ENCODE results near the gene LAMA5.

LAMA5 gene

GRCh38 chr20:62272200-62272599 is 94.9 kb downstream of the LAMA5 start:
- Histone ChIP-seq H4K20me1 (peaks cover 59% of the 10 kb centered on the region), H3K27ac (no peak overlapping the region)

DNA sequence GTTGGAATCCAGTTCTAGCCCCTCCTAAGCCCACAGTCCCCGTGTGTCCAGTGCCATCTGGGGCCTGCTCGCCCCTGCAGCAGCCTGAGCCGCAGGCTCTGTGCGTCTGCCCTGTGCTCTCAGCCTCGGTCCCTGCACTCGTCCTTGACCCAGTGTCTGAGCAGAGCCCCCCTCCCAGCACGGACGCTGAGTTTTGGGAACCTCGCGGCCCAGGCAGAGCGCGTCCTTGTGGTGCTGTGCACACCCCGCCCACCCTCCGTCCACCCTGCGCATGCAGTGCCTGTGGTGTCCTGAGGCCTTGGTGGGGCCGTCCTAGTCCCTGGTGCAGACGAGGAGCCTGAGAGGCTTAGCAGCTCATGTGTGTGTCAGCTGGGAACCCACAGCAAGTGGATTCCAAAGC is 97.2 kb downstream of the LAMA5 start:
- Histone ChIP-seq H4K20me1 (peaks cover 36% of the 10 kb centered on the region), H3K9me3 (peaks cover 17% of the 10 kb centered on the region), H3K9ac (no peak overlapping the region)

More at GRCh38 chr20:62272200-62272599, 94.9 kb downstream of the LAMA5 start:
- peaks cover 65% of the 10 kb centered on the region for H3K36me3 ChIP-seq
- H3K27me3 ChIP-seq: no peaks in the 10 kb centered on the region
- TF ChIP-seq Cebpa-rat (IDR thresholded peaks at IDR 0.05): no peak
- no peak overlapping the region for H3K9ac ChIP-seq
- H3K4me2 ChIP-seq: no peak overlapping the region
- H3K4me3 ChIP-seq: no peak overlapping the region
- peaks cover 36% of the 10 kb centered on the region for H3K4me1 ChIP-seq
- no peaks in the 10 kb centered on the region for H3K9me3 ChIP-seq

GRCh38 chr20:62269378-62269777 is 97.7 kb downstream of the LAMA5 start:
- peaks cover 21% of the 10 kb centered on the region for H3K9me3 ChIP-seq
- no peak overlapping the region for H3K9ac ChIP-seq
- no peak overlapping the region for H3K4me2 ChIP-seq
- no peaks in the 10 kb centered on the region for H3K27me3 ChIP-seq
- peaks cover 8% of the 10 kb centered on the region for H3K4me1 ChIP-seq
- H4K20me1 ChIP-seq: peaks cover 31% of the 10 kb centered on the region
- no peak overlapping the region for H3K4me3 ChIP-seq
- H3K36me3 ChIP-seq: peaks cover 84% of the 10 kb centered on the region
- H3K27ac ChIP-seq: no peak overlapping the region
- no peak for TF ChIP-seq Cebpa-rat (IDR thresholded peaks at IDR 0.05)

More for the DNA sequence above, 97.2 kb downstream of the LAMA5 start:
- Histone ChIP-seq H3K27ac (no peak overlapping the region), H3K36me3 (peaks cover 79% of the 10 kb centered on the region), H3K4me1 (peaks cover 13% of the 10 kb centered on the region), H3K27me3 (no peaks in the 10 kb centered on the region), H3K4me2 (no peak overlapping the region), H3K4me3 (no peak overlapping the region)
- TF ChIP-seq Cebpa-rat (IDR thresholded peaks at IDR 0.05): no peak

- no peak overlapping the region for H3K4me3 ChIP-seq
- no peaks in the 10 kb centered on the region for H3K4me1 ChIP-seq
- H3K27me3 ChIP-seq: no peaks in the 10 kb centered on the region
- H3K27ac ChIP-seq: no peak overlapping the region
- H4K20me1 ChIP-seq: peaks cover 22% of the 10 kb centered on the region
- no peak overlapping the region for H3K4me2 ChIP-seq
- peaks cover 21% of the 10 kb centered on the region for H3K9me3 ChIP-seq
- TF ChIP-seq Cebpa-rat (IDR thresholded peaks at IDR 0.05): no peak
- peaks cover 85% of the 10 kb centered on the region for H3K36me3 ChIP-seq
- H3K9ac ChIP-seq: no peak overlapping the region
Observed at GRCh38 chr20:62268228-62268900, 98.7 kb downstream of the LAMA5 start.

GRCh38 chr20:62267543-62267942 is 99.6 kb downstream of the LAMA5 start:
- no peak for TF ChIP-seq Cebpa-rat (IDR thresholded peaks at IDR 0.05)
- H3K4me2 ChIP-seq: no peak overlapping the region
- peaks cover 85% of the 10 kb centered on the region for H3K36me3 ChIP-seq
- H3K27ac ChIP-seq: no peak overlapping the region
- no peak overlapping the region for H3K9ac ChIP-seq
- H3K4me3 ChIP-seq: no peak overlapping the region
- H3K27me3 ChIP-seq: no peaks in the 10 kb centered on the region
- peaks cover 21% of the 10 kb centered on the region for H3K9me3 ChIP-seq
- no peaks in the 10 kb centered on the region for H3K4me1 ChIP-seq
- H4K20me1 ChIP-seq: peaks cover 22% of the 10 kb centered on the region

DNA sequence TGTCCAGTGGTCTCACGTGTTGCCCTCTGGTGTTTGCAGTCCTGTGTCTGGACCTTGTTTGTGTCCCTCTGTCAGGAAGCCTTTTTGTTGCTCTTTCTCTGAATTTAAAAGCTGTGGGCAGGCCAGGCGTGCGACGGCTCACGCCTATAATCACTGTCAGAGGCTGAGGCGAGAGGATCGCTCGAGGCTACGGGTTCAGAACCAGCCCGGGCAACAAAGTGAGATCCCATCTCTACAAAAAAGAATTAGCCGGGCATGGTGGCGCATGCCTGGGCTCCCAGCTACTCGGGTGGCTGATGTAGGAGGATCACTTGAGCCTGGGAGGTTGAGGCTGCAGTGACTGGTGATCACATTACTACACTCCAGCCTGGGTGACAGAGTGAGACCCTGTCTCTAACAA is 100.3 kb downstream of the LAMA5 start:
- H3K4me3 ChIP-seq: no peak overlapping the region
- no peak overlapping the region for H3K9ac ChIP-seq
- no peaks in the 10 kb centered on the region for H3K27me3 ChIP-seq
- H3K27ac ChIP-seq: no peak overlapping the region
- no peak for TF ChIP-seq Cebpa-rat (IDR thresholded peaks at IDR 0.05)
- H4K20me1 ChIP-seq: peaks cover 22% of the 10 kb centered on the region
- peaks cover 85% of the 10 kb centered on the region for H3K36me3 ChIP-seq
- H3K4me1 ChIP-seq: no peaks in the 10 kb centered on the region
- H3K4me2 ChIP-seq: no peak overlapping the region
- H3K9me3 ChIP-seq: peaks cover 21% of the 10 kb centered on the region

GRCh38 chr20:62266340-62266739 is 100.8 kb downstream of the LAMA5 start:
- Histone ChIP-seq H3K9me3 (peaks cover 21% of the 10 kb centered on the region), H4K20me1 (peaks cover 24% of the 10 kb centered on the region), H3K27ac (no peak overlapping the region), H3K4me1 (no peaks in the 10 kb centered on the region), H3K4me2 (no peak overlapping the region), H3K27me3 (no peaks in the 10 kb centered on the region), H3K9ac (no peak overlapping the region), H3K36me3 (peaks cover 85% of the 10 kb centered on the region), H3K4me3 (no peak overlapping the region)
- no peak for TF ChIP-seq Cebpa-rat (IDR thresholded peaks at IDR 0.05)

GRCh38 chr20:62265365-62265764 is 101.7 kb downstream of the LAMA5 start:
- no peak for TF ChIP-seq Cebpa-rat (IDR thresholded peaks at IDR 0.05)
- Histone ChIP-seq H3K27me3 (no peaks in the 10 kb centered on the region), H3K4me3 (no peak overlapping the region), H3K4me2 (no peak overlapping the region), H3K9me3 (peaks cover 21% of the 10 kb centered on the region), H4K20me1 (peaks cover 34% of the 10 kb centered on the region), H3K4me1 (no peaks in the 10 kb centered on the region), H3K9ac (no peak overlapping the region), H3K27ac (no peak overlapping the region), H3K36me3 (peaks cover 93% of the 10 kb centered on the region)

DNA sequence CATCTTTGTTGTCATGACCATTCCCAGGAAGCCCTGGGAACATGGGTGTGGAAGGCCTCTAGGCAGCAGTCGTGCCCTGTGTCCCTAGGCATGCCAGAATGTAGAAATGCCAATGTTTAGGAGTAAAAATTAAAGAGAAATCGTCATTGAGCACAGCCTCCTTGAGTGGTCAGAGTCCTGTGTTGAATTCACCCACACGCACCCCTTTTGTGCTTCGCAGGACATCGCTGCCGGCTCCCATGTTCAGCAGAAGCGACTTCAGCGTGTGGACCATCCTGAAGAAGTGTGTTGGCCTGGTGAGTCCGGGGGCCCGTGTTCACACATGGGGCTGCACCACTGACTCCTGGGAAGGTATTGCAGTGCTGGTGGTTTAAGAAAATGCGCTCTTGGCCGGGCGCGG is 103.7 kb downstream of the LAMA5 start:
- Histone ChIP-seq H4K20me1 (peaks cover 41% of the 10 kb centered on the region), H3K36me3 (peaks cover 95% of the 10 kb centered on the region), H3K9ac (no peak overlapping the region), H3K9me3 (peaks cover 21% of the 10 kb centered on the region), H3K4me1 (no peaks in the 10 kb centered on the region), H3K27ac (no peak overlapping the region), H3K27me3 (no peaks in the 10 kb centered on the region), H3K4me3 (no peak overlapping the region), H3K4me2 (no peak overlapping the region)
- no peak for TF ChIP-seq Cebpa-rat (IDR thresholded peaks at IDR 0.05)

DNA sequence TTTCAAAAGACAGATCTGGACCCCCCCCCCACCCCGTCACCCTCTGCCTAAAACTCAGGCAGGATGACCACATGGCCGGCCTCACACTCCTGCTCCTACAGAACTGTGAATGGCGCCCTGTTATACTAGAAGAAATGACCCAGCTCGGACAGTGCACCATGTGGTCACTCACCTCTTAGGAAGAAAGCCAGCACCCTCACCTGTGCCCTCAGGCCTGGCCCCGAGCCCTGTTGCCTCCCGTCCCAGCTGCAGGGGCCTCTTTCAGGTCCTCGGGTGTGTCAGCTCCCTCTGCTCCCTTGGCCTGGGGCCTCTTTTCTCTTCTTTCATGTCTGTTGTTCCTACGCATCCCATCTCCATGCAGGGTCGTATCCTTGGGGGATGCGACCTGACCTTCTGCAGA is 105.0 kb downstream of the LAMA5 start:
- no peaks in the 10 kb centered on the region for H3K4me1 ChIP-seq
- H3K27me3 ChIP-seq: no peaks in the 10 kb centered on the region
- H3K4me3 ChIP-seq: no peak overlapping the region
- peaks cover 21% of the 10 kb centered on the region for H3K9me3 ChIP-seq
- H4K20me1 ChIP-seq: peaks cover 54% of the 10 kb centered on the region
- no peak overlapping the region for H3K9ac ChIP-seq
- H3K4me2 ChIP-seq: no peak overlapping the region
- no peak for TF ChIP-seq Cebpa-rat (IDR thresholded peaks at IDR 0.05)
- H3K36me3 ChIP-seq: peaks cover 98% of the 10 kb centered on the region
- no peak overlapping the region for H3K27ac ChIP-seq

- no peaks in the 10 kb centered on the region for H3K27me3 ChIP-seq
- H3K36me3 ChIP-seq: peaks cover 81% of the 10 kb centered on the region
- no peak for TF ChIP-seq Cebpa-rat (IDR thresholded peaks at IDR 0.05)
- peaks cover 14% of the 10 kb centered on the region for H3K4me1 ChIP-seq
- H3K9me3 ChIP-seq: no peaks in the 10 kb centered on the region
- H3K27ac ChIP-seq: no peak overlapping the region
- H3K9ac ChIP-seq: no peak overlapping the region
- H4K20me1 ChIP-seq: peaks cover 83% of the 10 kb centered on the region
- H3K4me2 ChIP-seq: no peak overlapping the region
- H3K4me3 ChIP-seq: no peak overlapping the region
Observed at GRCh38 chr20:62259294-62259565, 107.9 kb downstream of the LAMA5 start.
